Right hindlimb (tissue), 1 donor: Measurements from ENCODE around the gene CLDN19.
"Not testable (repeated sequence)": the region's sequence is repeated elsewhere in the genome, so short reads cannot be mapped to it uniquely, and the experiment has no call there.

ENCODE experiments used
- DNase-seq: peaks from one replicate; pipeline ENCODE4 v3.0.0-alpha.2; 2018

The CLDN19 gene

GRCh38 chr1:42737257-42737656 lies 2.8 kb downstream of the CLDN19 start:
- DNase-seq = no peak

- DNase-seq = no peak
Measured at GRCh38 chr1:42736571-42737200, 3.4 kb downstream of the CLDN19 start.

GRCh38 chr1:42736152-42736551 lies 3.9 kb downstream of the CLDN19 start:
- no peak for DNase-seq

GRCh38 chr1:42735477-42736105 lies 4.4 kb downstream of the CLDN19 start:
- no peak for DNase-seq

- DNase-seq = no peak
Measured at GRCh38 chr1:42735056-42735455, 5.0 kb downstream of the CLDN19 start.

GRCh38 chr1:42734201-42735035 lies 5.6 kb downstream of the CLDN19 start:
- DNase-seq = no peak

- no peak for DNase-seq
Measured at GRCh38 chr1:42733415-42734200, 6.4 kb downstream of the CLDN19 start.

GRCh38 chr1:42732126-42732680 lies 7.8 kb downstream of the CLDN19 start:
- no peak for DNase-seq

GRCh38 chr1:42731585-42731984 lies 8.5 kb downstream of the CLDN19 start:
- no peak for DNase-seq

GRCh38 chr1:42730988-42731387 lies 9.0 kb downstream of the CLDN19 start:
- no peak for DNase-seq

- DNase-seq = no peak
Measured at GRCh38 chr1:42730002-42730401, 10.0 kb downstream of the CLDN19 start.

GRCh38 chr1:42725820-42726219 lies 14.2 kb downstream of the CLDN19 start:
- not testable (repeated sequence) for DNase-seq

- DNase-seq = no peak
Measured at GRCh38 chr1:42723511-42723910, 16.5 kb downstream of the CLDN19 start.

- DNase-seq = not testable (repeated sequence)
Measured at GRCh38 chr1:42722403-42722802, 17.6 kb downstream of the CLDN19 start.

- DNase-seq = no peak
Measured at GRCh38 chr1:42721926-42722325, 18.1 kb downstream of the CLDN19 start.

GRCh38 chr1:42720868-42721267 lies 19.2 kb downstream of the CLDN19 start:
- DNase-seq = no peak

GRCh38 chr1:42714441-42714840 lies 25.6 kb downstream of the CLDN19 start:
- not testable (repeated sequence) for DNase-seq

- no peak for DNase-seq
Measured at GRCh38 chr1:42713293-42713692, 26.7 kb downstream of the CLDN19 start.

GRCh38 chr1:42712808-42713207 lies 27.2 kb downstream of the CLDN19 start:
- not testable (repeated sequence) for DNase-seq

- DNase-seq = no peak
Measured at GRCh38 chr1:42703888-42704464, 36.1 kb downstream of the CLDN19 start.

GRCh38 chr1:42700006-42700405 lies 40.0 kb downstream of the CLDN19 start:
- no peak for DNase-seq

GRCh38 chr1:42698081-42698813 lies 41.8 kb downstream of the CLDN19 start:
- no peak for DNase-seq
